RWPE2 (cell line): ENCODE data around the gene HS2ST1.

Source experiments
- ATAC-seq: fragments of 200-7000 bp; cut with Tn5 transposase; 3 replicates; pipeline ENCODE4 v1.9.1; 2021; ENCODE audit warnings: low read depth
- DNase-seq: peaks from one replicate; pipeline ENCODE4 v3.0.0-alpha.2; 2020; ENCODE audit warnings: low spot score
- H3K27ac ChIP-seq: fragments of 450-650 bp; 2 replicates; pipeline ENCODE4 v1.5.1; 2017; ENCODE audit warnings: mild to moderate bottlenecking; ENCODE audit not compliant: poor library complexity, severe bottlenecking
- H3K27me3 ChIP-seq: fragments of 250-450 bp; sonication (Bioruptor Pico); 2 replicates; pipeline ENCODE4 v1.5.1; 2021; ENCODE audit warnings: mild to moderate bottlenecking, moderate library complexity; ENCODE audit not compliant: insufficient read depth, poor library complexity, severe bottlenecking
- H3K36me3 ChIP-seq: fragments of 250-450 bp; sonication (Bioruptor Pico); 2 replicates; pipeline ENCODE4 v1.5.1; 2020; ENCODE audit warnings: low read depth, mild to moderate bottlenecking, moderate library complexity
- H3K4me1 ChIP-seq: fragments of 250-450 bp; sonication (Bioruptor Pico); 2 replicates; pipeline ENCODE4 v1.5.1; 2021; ENCODE audit warnings: mild to moderate bottlenecking, moderate library complexity; ENCODE audit not compliant: insufficient read depth, poor library complexity, severe bottlenecking
- H3K4me3 ChIP-seq: fragments of 250-450 bp; sonication (Bioruptor Pico); 2 replicates; pipeline ENCODE4 v1.5.1; 2021; ENCODE audit warnings: mild to moderate bottlenecking, moderate library complexity; ENCODE audit not compliant: severe bottlenecking
- H3K9me3 ChIP-seq: fragments of 250-450 bp; sonication (Bioruptor Pico); 2 replicates; pipeline ENCODE4 v1.5.1; 2021; ENCODE audit warnings: mild to moderate bottlenecking, moderate library complexity; ENCODE audit not compliant: severe bottlenecking
- CTCF ChIP-seq: fragments of 450-650 bp; IDR thresholded peaks from one replicate; pipeline ENCODE4 v1.5.1; 2017; ENCODE audit warnings: mild to moderate bottlenecking, moderate library complexity; ENCODE audit not compliant: poor library complexity, severe bottlenecking

The HS2ST1 gene

GRCh38 chr1:86940599-86940998 lies 26.2 kb downstream of the HS2ST1 start:
- Histone ChIP-seq H3K4me3 (no peak overlapping the region), H3K27ac (no peak overlapping the region), H3K36me3 (no peaks in the 10 kb centered on the region), H3K27me3 (no peaks in the 10 kb centered on the region), H3K9me3 (no peaks in the 10 kb centered on the region), H3K4me1 (no peaks in the 10 kb centered on the region)
- DNase-seq (no peak), ATAC-seq (no peak)
- TF ChIP-seq CTCF = no peak

- Histone ChIP-seq H3K27me3 (no peaks in the 10 kb centered on the region), H3K27ac (no peak overlapping the region), H3K4me1 (no peaks in the 10 kb centered on the region), H3K9me3 (no peaks in the 10 kb centered on the region), H3K36me3 (no peaks in the 10 kb centered on the region), H3K4me3 (no peak overlapping the region)
- DNase-seq (no peak), ATAC-seq (no peak)
- TF ChIP-seq CTCF = no peak
Measured at GRCh38 chr1:86942042-86942441, 27.6 kb downstream of the HS2ST1 start.

- no peak overlapping the region for H3K27ac ChIP-seq
- ATAC-seq (no peak), DNase-seq (no peak)
- no peak for TF ChIP-seq CTCF
- no peak overlapping the region for H3K4me3 ChIP-seq
- H3K36me3 ChIP-seq = no peaks in the 10 kb centered on the region
- H3K4me1 ChIP-seq = no peaks in the 10 kb centered on the region
- no peaks in the 10 kb centered on the region for H3K9me3 ChIP-seq
- H3K27me3 ChIP-seq = no peaks in the 10 kb centered on the region
Measured at GRCh38 chr1:86942743-86943142, 28.3 kb downstream of the HS2ST1 start.

GRCh38 chr1:86948212-86948611 lies 33.8 kb downstream of the HS2ST1 start:
- no peaks in the 10 kb centered on the region for H3K36me3 ChIP-seq
- no peak for TF ChIP-seq CTCF
- no peak overlapping the region for H3K27ac ChIP-seq
- ATAC-seq (no peak), DNase-seq (no peak)
- H3K9me3 ChIP-seq = no peaks in the 10 kb centered on the region
- H3K4me1 ChIP-seq = no peaks in the 10 kb centered on the region
- no peak overlapping the region for H3K4me3 ChIP-seq
- H3K27me3 ChIP-seq = no peaks in the 10 kb centered on the region

GRCh38 chr1:86950712-86951419 lies 36.4 kb downstream of the HS2ST1 start:
- no peak for TF ChIP-seq CTCF
- DNase-seq (no peak), ATAC-seq (no peak)
- no peaks in the 10 kb centered on the region for H3K4me1 ChIP-seq
- no peak overlapping the region for H3K27ac ChIP-seq
- no peaks in the 10 kb centered on the region for H3K9me3 ChIP-seq
- no peaks in the 10 kb centered on the region for H3K36me3 ChIP-seq
- no peaks in the 10 kb centered on the region for H3K27me3 ChIP-seq
- no peak overlapping the region for H3K4me3 ChIP-seq
